H1 (cell line): ENCODE results near the gene CTNNBL1. TPM values are rescaled to one million over a fixed set of nuclear protein-coding genes. Genes with fewer than 3 reads are reported as not detected.

Source experiments
- CEBPB ChIP-seq: IDR thresholded peaks from 2 replicates; pipeline ENCODE4 v1.6.1; 2012; ENCODE audit warnings: low read depth, low read length
- CHD2 ChIP-seq: IDR thresholded peaks from 2 replicates; pipeline ENCODE4 v1.6.1; 2012; ENCODE audit warnings: low read length, improper control_type of control experiment
- EGR1 ChIP-seq: IDR thresholded peaks from 2 replicates; pipeline ENCODE4 v1.6.1; 2011; ENCODE audit warnings: low read depth, low read length, borderline replicate concordance
- KDM5A ChIP-seq: fragments of 200-600 bp; IDR thresholded peaks from 2 replicates; pipeline ENCODE4 v1.7.1; 2012; ENCODE audit warnings: mild to moderate bottlenecking, low read length, inconsistent platforms, mixed read lengths
- NANOG ChIP-seq: IDR thresholded peaks from 2 replicates; pipeline ENCODE4 v1.6.1; 2011; ENCODE audit warnings: low read length, low read depth, mild to moderate bottlenecking, inconsistent platforms; ENCODE audit not compliant: insufficient read depth, poor library complexity, severe bottlenecking
- PHF8 ChIP-seq: fragments of 200-600 bp; sonication (generic); conservative IDR thresholded peaks from 2 replicates; pipeline ENCODE4 v1.7.1; 2012; ENCODE audit warnings: low read depth, mild to moderate bottlenecking, inconsistent platforms, low read length, moderate library complexity
- POLR2A ChIP-seq, 2 experiments: IDR thresholded peaks; 1 replicate in 1 of 2; 2 replicates in 1 of 2; pipeline ENCODE4 v1.6.1; 2011; ENCODE audit warnings: low read depth in 2 of 2, low read length in 2 of 2, mild to moderate bottlenecking in 2 of 2; ENCODE audit errors: control extremely low read depth in 1 of 2
- POLR2AphosphoS5 ChIP-seq: IDR thresholded peaks from 2 replicates; pipeline ENCODE4 v1.6.1; 2011; ENCODE audit warnings: low read depth, low read length
- RNF2 ChIP-seq: fragments of 200-900, 300-1000 bp; sonication (generic); IDR thresholded peaks from 2 replicates; pipeline ENCODE4 v1.7.1; 2016; ENCODE audit warnings: borderline replicate concordance, low read depth, mild to moderate bottlenecking, antibody characterized with exemption, low read length; ENCODE audit not compliant: poor library complexity, severe bottlenecking; ENCODE audit errors: missing control alignments
- SAP30 ChIP-seq: fragments of 300-600 bp; sonication (generic); IDR thresholded peaks from 2 replicates; pipeline ENCODE4 v1.7.1; 2012; ENCODE audit warnings: low read length, moderate library complexity, mild to moderate bottlenecking, inconsistent platforms; ENCODE audit not compliant: insufficient read depth, insufficient replicate concordance
- SIRT6 ChIP-seq: IDR thresholded peaks from one replicate; pipeline ENCODE4 v1.7.1; 2012; ENCODE audit warnings: low read length, inconsistent platforms
- TAF7 ChIP-seq: optimal IDR thresholded peaks from 2 replicates; pipeline ENCODE3; 2011; ENCODE audit warnings: low read depth, mild to moderate bottlenecking, inconsistent platforms, low read length, moderate library complexity, borderline replicate concordance
- TCF12 ChIP-seq: IDR thresholded peaks from 2 replicates; pipeline ENCODE4 v1.6.1; 2011; ENCODE audit warnings: low read depth, mild to moderate bottlenecking, low read length
- polyA plus RNA-seq, 7 experiments: library from polyadenylated mRNA; depleted of rRNA in 3 of 7; stranded (reverse) in 5 of 7; unstranded in 2 of 7; fragments of >200 nt in 5 of 7; fragments of 200-250 nt in 2 of 7; gene quantifications; 1 replicate in 5 of 7; 2 replicates in 1 of 7; 4 replicates in 1 of 7; pipeline versions ENCODE4 v1.2.1 to v1.2.3, GENCODE V29; 2011 to 2013; ENCODE audit warnings: missing spikeins in 2 of 7, mixed read lengths in 2 of 7
- total RNA-seq: library from RNA; stranded (reverse); fragmentation: NEBNext Ultra II Directional; extraction: Animal tissue kit (Norgen Biotek cat#: 25700); gene quantifications from 2 replicates; pipeline ENCODE4 v1.2.1, GENCODE V29; 2021

The CTNNBL1 gene
- total and polyA plus RNA-seq, 2 of the 8 experiments (the other 6 are each of a cell fraction or from before 2014, with no cell fraction given): 19.6 to 81.6 TPM

DNA sequence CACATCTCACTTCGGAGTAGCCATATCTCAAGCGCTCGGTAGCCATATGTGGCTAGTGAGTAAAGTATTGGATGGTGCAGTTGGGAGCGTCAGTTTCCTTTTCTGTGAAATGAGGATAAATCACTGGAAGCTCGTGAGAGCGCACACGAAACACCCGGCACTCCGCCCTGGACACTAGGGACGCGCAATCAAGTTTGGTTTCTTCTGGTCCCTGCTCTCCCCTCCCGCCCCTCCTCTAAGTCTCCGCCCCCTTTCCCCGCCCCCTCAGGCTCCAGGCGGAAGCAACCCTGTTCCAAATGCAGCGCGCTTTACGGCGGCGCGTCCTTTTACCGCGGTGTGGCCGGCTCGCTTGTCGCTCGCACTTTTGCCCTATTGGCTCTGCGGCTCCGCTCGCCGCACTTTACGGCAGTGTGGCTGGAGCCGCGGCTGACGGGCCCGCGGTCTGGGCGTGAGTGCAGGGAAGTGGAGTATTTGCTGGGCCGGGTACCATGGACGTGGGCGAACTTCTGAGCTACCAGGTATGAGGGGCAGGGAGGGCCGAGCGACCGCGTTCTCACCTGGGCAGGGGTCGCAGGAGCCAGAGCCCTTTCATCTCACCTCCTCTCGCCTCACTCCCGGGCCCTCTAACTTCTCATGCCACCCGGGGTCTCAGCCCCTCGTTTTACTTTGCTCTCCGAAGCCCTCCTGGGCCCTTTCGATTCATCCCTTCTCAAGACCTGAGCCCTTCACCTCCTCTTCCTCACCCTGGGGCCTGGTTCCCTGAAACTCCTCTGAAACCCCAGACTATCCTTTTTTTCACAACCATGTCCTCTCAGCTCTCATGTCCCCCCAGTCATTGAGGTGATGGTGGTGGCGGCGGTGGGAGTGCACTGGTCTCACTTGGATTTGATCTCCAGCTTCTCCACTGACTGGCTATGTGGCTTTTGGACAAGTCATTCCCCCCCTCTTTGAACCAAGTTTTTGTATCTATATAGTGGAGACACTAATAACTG lies at the start of gene CTNNBL1 (continued):
- TF ChIP-seq CHD2 (no peak), PHF8 (peak; percentile 58; the same call in 1 of the 2 replicates), SAP30 (peak; percentile 31), SIRT6 (no peak), TCF12 (no peak), EGR1 (no peak), RNF2 (no peak), POLR2AphosphoS5 (peak; percentile 44; the same call in 1 of the 2 replicates), CEBPB (no peak), TAF7 (no peak), NANOG (no peak), KDM5A (no peak), POLR2A (IDR thresholded peaks at IDR 0.05; ENCODE audit: control extremely low read depth in 1 of 2, low read depth in 2 of 2, low read length in 2 of 2) (peak in 1 of 2 experiments; percentile 51; a peak in 1 of 3 replicates)
